ENCODE results near the gene INVS.
A peak's percentile ranks its signal among the peaks of the same experiment; 100 is the strongest.

Gene INVS

GRCh38 chr9:100306283-100306682, 207.2 kb downstream of the INVS start:
- no peak for DNase-seq (ENCODE audit: low read depth)
- TF ChIP-seq CTCF (IDR thresholded peaks at IDR 0.05; ENCODE audit: control insufficient read depth, extremely low read depth, insufficient read depth) = no peak

GRCh38 chr9:100307080-100307479, 208.0 kb downstream of the INVS start:
- no peak for TF ChIP-seq CTCF (IDR thresholded peaks at IDR 0.05; ENCODE audit: control insufficient read depth, extremely low read depth, insufficient read depth)
- H3K4me3 ChIP-seq (ENCODE audit: low read depth, low read length) = no peak overlapping the region
- peak; percentile 91 for DNase-seq (ENCODE audit: low read depth)

More at GRCh38 chr9:100306283-100306682, 207.2 kb downstream of the INVS start:
- no peak overlapping the region for H3K4me3 ChIP-seq (ENCODE audit: low read depth, low read length)

GRCh38 chr9:100308965-100309564, 210.0 kb downstream of the INVS start:
- no peak for TF ChIP-seq CTCF (IDR thresholded peaks at IDR 0.05; ENCODE audit: control insufficient read depth, extremely low read depth, insufficient read depth)
- DNase-seq (ENCODE audit: low read depth) = no peak
- no peak overlapping the region for H3K4me3 ChIP-seq (ENCODE audit: low read depth, low read length)

GRCh38 chr9:100309992-100310391, 210.9 kb downstream of the INVS start:
- H3K4me3 ChIP-seq (ENCODE audit: low read depth, low read length) = no peak overlapping the region
- no peak for TF ChIP-seq CTCF (IDR thresholded peaks at IDR 0.05; ENCODE audit: control insufficient read depth, extremely low read depth, insufficient read depth)
- no peak for DNase-seq (ENCODE audit: low read depth)

- DNase-seq (ENCODE audit: low read depth) = no peak
- TF ChIP-seq CTCF (IDR thresholded peaks at IDR 0.05; ENCODE audit: control insufficient read depth, extremely low read depth, insufficient read depth) = no peak
- H3K4me3 ChIP-seq (ENCODE audit: low read depth, low read length) = no peak overlapping the region
These were observed 216.5 kb downstream of the INVS start for GRCh38 chr9:100315561-100315960.

GRCh38 chr9:100317706-100318105, 218.7 kb downstream of the INVS start:
- no peak overlapping the region for H3K4me3 ChIP-seq (ENCODE audit: low read depth, low read length)
- DNase-seq (ENCODE audit: low read depth) = no peak
- no peak for TF ChIP-seq CTCF (IDR thresholded peaks at IDR 0.05; ENCODE audit: control insufficient read depth, extremely low read depth, insufficient read depth)

GRCh38 chr9:100322954-100323536, 224.0 kb downstream of the INVS start:
- peak; percentile 70 for TF ChIP-seq CTCF (IDR thresholded peaks at IDR 0.05; ENCODE audit: control insufficient read depth, extremely low read depth, insufficient read depth)
- H3K4me3 ChIP-seq (ENCODE audit: low read depth, low read length) = no peak overlapping the region
- peak; percentile 26 for DNase-seq (ENCODE audit: low read depth)

Data from LNCaP clone FGC (cell line).